GM21619 (cell line): ENCODE data around the gene SLC41A3.
A peak's percentile ranks its signal among the peaks of the same experiment; 100 is the strongest.
"Not testable (repeated sequence)": the region's sequence is repeated elsewhere in the genome, so short reads cannot be mapped to it uniquely, and the experiment has no call there.

Experiments used
- ATAC-seq: cut with Tn5 transposase; IDR thresholded peaks from one replicate; pipeline ENCODE4 v1.9.1; 2021; ENCODE audit not compliant: unreplicated experiment

Gene SLC41A3

DNA sequence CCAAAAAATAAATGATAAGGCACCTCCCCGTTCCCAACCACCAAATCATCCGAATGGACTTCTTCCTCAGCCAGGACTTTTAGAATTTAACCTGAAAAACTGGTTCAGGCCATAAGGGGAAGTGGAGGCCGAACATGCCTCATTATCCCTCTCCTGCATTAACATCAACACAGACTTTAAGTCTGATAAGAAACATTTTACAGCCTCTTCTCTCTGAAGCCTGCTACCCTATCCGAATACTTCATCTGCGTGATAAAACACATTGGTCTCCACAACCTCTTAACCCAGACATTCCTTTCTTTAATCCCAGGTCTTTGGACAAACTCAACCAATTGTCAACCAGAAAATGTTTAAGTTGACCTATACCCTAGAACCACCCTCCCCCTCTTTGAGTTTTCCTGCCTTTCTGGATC lies 850 bp upstream of the SLC41A3 start:
- ATAC-seq, result no peak

DNA sequence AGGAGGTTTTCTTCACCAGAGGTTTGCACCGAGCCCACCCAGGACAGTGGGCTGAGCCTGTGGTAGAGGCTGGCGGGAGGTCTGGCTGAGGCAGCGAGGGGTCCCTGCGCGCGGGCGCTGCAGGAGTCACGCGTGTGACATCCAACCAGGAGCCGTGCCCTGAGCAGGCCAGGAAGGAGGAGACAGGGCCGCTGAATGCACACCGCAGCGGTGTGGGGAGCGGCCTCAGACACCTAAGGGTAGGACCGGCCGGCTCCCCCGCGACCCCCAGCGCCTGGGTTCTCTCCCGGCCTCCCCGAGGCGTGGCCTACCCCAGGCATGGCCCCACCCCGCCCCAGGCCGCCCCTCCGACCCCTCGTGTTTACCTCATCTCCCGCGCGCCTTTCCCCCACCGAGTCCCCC lies 412 bp downstream of the SLC41A3 start:
- peak; percentile 44 for ATAC-seq

DNA sequence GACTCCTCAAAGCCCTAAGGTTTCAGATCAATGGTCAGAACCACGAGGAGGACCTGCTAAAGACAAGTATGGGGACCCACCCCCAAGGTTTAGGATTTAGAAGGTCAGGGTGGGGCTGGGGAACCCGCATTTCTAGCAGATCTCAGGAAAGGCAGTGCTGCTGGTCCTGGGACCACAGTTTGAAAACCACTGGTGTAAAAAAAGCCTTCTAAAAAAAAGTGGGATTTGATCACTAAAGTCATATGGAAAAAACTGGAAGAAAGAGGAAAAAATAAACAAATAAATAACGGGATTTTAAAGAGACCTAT lies 832 bp downstream of the SLC41A3 start:
- no peak for ATAC-seq

- no peak for ATAC-seq
Measured at GRCh38 chr3:126082362-126083137, 1.4 kb downstream of the SLC41A3 start.

- ATAC-seq, result no peak
Measured at GRCh38 chr3:126081618-126082361, 2.1 kb downstream of the SLC41A3 start.

DNA sequence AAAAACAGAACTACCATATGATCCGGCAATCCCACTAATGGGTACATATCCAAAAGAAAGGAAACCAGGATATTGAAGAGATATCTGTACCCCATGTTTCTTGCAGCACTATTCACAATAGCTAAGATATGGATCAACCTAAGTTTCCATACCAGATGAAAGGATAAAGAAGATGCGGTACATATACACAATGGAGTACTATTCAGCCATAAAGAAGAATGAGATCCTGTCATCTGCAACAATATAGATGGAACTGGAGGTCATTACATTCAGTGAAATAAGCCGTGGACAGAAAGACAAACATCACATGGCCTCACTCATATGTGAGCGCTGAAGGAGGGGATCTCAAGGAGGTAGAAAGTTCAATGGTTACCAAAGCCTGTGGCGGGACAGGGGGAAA lies 3.0 kb downstream of the SLC41A3 start:
- no peak for ATAC-seq

- no peak for ATAC-seq
Measured at GRCh38 chr3:126078866-126079265, 5.1 kb downstream of the SLC41A3 start.

DNA sequence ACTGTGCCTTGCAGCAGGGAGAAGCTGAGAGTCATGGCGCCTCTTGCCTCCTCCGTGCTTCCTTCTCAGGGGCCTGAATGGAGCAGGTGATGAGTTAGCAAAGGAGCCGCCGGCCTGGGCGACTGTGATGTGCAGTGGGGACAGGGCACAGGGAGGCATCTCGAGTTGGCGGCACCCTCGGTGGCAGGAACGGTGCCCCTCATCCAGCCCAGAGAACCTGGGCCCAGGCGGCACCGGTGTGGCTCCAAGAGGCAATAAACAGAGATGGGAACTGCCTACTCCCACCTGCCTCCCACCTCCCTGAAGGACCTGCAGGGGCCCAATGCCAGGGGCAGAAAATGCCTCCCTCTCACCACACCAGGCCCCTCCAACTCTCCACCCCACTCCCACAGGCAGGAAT lies 6.2 kb downstream of the SLC41A3 start:
- no peak for ATAC-seq

DNA sequence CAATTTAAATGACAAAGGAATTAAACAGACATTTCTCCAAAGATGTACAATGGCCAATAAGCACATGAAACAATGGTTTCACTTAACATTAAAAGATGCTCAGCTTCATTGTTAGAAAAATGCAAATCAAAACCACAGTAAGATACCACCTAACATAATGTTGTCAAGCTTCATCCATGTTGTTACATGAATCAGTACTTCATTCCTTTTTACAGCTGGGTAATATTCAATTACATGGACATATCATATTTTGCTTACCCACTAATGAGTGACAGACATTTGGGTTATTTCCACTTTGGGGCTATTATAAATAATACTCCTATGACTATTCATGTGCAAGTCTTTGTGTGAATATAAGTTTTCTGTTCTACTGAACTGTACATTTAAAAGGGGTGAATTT lies 7.8 kb downstream of the SLC41A3 start:
- no peak for ATAC-seq

DNA sequence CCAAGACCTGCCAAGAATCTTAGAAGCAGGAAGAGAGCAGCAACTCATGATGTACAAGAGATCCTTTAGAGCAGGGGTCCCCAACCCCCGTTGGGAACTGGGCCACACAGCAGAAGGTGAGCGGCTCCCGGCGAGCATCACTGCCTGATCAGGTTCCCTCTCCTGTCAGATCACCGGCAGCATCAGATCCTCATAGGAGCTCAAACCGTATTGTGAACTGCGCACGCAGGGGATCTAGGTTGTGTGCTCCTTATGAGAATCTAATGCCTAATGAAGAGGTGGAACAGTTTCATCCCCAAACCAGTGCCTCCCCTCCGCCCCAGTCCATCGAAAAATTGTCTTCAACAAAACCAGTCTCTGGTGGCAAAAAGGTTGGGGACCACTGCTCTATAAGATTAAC lies 13.8 kb downstream of the SLC41A3 start:
- ATAC-seq, result no peak

- ATAC-seq, result no peak
Measured at GRCh38 chr3:126067959-126068358, 16.0 kb downstream of the SLC41A3 start.

GRCh38 chr3:126066676-126067075 lies 17.2 kb downstream of the SLC41A3 start:
- ATAC-seq, result not testable (repeated sequence)

- no peak for ATAC-seq
Measured at GRCh38 chr3:126065876-126066275, 18.0 kb downstream of the SLC41A3 start.

DNA sequence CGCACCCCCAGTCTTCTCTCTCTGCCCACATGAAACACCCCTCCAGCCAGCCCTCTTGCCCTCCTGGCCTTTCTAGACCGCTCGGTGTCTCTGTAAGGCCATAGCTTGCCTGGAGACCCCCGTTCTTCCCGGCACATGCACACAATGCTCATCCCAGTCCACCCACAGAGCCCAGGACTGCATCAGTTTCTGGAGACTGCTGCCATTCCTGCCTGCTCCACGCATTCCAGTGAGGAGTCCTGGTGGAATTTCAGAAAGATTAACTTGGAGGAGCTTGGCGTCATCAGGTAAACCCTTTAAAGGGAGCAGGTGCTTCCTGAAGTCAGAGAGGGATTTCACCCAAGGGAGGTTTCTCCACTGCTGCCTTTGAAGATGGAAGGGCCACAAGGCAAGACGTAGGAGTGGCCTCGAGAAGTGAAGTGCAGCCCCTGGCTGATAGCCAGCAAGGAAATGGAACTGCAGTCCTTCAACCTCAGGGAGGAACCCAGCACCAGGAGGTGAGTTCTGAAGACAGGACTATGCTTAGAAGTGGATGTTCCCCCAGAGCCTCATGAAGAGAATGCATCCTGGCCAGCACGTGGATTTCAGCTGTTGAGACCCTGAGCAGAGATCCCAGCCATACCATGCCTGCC lies 19.2 kb downstream of the SLC41A3 start:
- ATAC-seq, result no peak

- ATAC-seq, result no peak
Measured at GRCh38 chr3:126063358-126063965, 20.5 kb downstream of the SLC41A3 start.

GRCh38 chr3:126061301-126062032 lies 22.5 kb downstream of the SLC41A3 start:
- no peak for ATAC-seq

- no peak for ATAC-seq
Measured at GRCh38 chr3:126060613-126061145, 23.2 kb downstream of the SLC41A3 start.

DNA sequence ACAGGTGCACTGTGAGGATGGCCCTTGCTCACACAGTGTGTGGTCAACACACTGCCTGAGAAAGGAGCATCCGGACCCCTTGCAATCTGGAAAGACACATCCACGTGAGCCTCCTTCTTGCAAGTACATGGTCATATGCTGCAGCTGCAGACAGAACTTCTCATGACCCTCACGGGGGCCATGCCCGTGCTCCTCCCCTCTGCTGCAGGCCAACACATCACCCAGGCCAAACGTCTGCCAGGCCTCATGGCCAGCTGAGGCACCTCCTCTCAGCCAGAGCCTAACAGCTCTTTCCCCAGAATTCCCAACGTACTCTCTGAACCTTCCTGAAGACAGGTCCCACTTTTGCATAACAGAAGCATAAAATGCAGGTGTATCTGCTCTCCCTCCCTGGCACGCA lies 25.3 kb downstream of the SLC41A3 start:
- ATAC-seq, result no peak

DNA sequence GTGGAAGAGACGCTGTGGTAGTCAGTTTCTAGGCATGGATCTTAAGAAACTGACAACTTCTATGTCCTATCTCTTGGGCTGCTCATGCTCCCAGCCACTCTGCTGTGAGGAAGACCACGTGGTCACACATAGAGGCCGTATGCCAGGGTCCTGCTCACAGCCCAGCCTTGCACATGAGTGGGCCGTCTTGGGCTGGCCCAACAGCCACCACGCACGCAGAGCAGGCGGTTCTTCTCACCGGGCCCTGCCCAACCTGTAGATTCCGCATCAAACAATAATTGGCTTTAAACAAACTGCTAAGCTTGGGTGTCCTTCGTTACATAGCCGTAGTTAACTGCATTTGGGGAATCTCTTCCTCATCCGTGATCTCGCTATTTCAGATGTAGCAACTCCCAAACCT lies 26.0 kb downstream of the SLC41A3 start:
- ATAC-seq, result no peak

DNA sequence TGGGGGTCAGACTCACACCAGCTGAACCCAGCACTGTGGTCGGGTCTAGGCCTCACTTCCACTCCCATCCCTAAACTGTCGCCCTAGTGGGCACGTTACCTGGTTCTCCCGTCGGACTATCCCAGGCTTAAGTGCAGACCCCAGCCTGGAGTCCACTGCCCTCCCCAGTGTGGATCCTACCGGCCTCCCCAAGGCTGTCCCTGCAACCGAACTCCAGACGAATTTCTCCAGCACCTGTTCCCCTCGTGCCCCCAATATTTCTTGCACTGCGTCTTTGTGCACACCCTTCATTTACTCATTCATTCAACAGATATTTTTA lies 26.5 kb downstream of the SLC41A3 start:
- ATAC-seq, result no peak
